ENCODE results near the gene TLK2. TPM values are rescaled to one million over a fixed set of nuclear protein-coding genes. Genes with fewer than 3 reads are reported as not detected.

The TLK2 gene
- total RNA-seq, 6 experiments from 2014 or later = 11.6 to 13.8 (median 12.6) TPM

GRCh38 chr17:62657690-62658089 is 179.1 kb downstream of the TLK2 start:
- H3K27ac ChIP-seq = no peak overlapping the region
- peak in 1 of 3 donors; percentile 5 for DNase-seq
- no peaks in the 10 kb centered on the region for H3K4me1 ChIP-seq
- intact Hi-C loops (cut with DNase I) = no loop called here
- H3K27me3 ChIP-seq = no peaks in the 10 kb centered on the region
- H3K4me3 ChIP-seq = no peak overlapping the region
- no peak for ATAC-seq
- TF ChIP-seq CTCF (IDR thresholded peaks at IDR 0.05) (no peak), POLR2A (IDR thresholded peaks at IDR 0.05) (no peak)
- WGBS (ENCODE audit: insufficient coverage, low coverage, low lambda C conversion rate, missing lambda C conversion rate) = 77% methylated on average over 3 of the region's 9 CpGs
- no peaks in the 10 kb centered on the region for H3K36me3 ChIP-seq
- H3K9me3 ChIP-seq = no peaks in the 10 kb centered on the region

- Histone ChIP-seq H3K27me3 (no peaks in the 10 kb centered on the region), H3K4me1 (no peaks in the 10 kb centered on the region), H3K4me3 (no peak overlapping the region), H3K36me3 (no peaks in the 10 kb centered on the region), H3K27ac (no peak overlapping the region), H3K9me3 (no peaks in the 10 kb centered on the region)
- ATAC-seq (no peak), DNase-seq (peak in 1 of 3 donors; percentile 24)
- intact Hi-C loops (cut with DNase I) = no loop called here
- 76% methylated on average over 12 of the region's 15 CpGs for WGBS (ENCODE audit: insufficient coverage, low coverage, low lambda C conversion rate, missing lambda C conversion rate)
- TF ChIP-seq POLR2A (IDR thresholded peaks at IDR 0.05) (no peak), CTCF (IDR thresholded peaks at IDR 0.05) (no peak)
Observed at GRCh38 chr17:62658136-62658920, 179.7 kb downstream of the TLK2 start.

DNA sequence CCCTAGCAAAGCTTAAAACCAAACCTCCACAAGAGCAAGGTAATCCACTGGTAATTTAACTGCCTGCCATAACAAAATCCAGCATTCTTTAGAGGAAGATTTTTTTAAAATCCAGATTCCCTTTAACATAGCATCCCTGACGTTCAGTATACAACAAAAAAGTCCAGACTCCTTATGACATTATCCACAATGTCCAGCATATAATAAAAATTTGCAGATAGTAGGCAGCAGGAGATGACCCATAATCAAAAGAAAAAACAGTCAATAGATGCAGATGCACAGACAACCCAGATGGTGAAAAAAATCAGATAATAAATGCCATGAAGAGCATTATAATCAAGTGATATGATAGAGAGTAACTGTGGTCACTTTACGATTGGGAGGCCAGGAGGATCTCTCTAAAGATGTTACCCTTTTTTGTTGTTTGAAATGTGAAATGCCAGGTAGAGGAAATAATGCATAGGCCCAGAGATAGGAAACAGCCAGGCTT is 182.0 kb downstream of the TLK2 start:
- 72% methylated on average over 2 of the region's 2 CpGs for WGBS (ENCODE audit: insufficient coverage, low coverage, low lambda C conversion rate, missing lambda C conversion rate)
- intact Hi-C loops (cut with DNase I) = no loop called here
- no peaks in the 10 kb centered on the region for H3K36me3 ChIP-seq
- DNase-seq = no peak
- no peaks in the 10 kb centered on the region for H3K4me1 ChIP-seq
- ATAC-seq = no peak
- TF ChIP-seq CTCF (IDR thresholded peaks at IDR 0.05) = no peak
- TF ChIP-seq POLR2A (IDR thresholded peaks at IDR 0.05) = no peak
- no peak overlapping the region for H3K4me3 ChIP-seq
- H3K27me3 ChIP-seq = no peaks in the 10 kb centered on the region
- H3K27ac ChIP-seq = no peak overlapping the region
- no peaks in the 10 kb centered on the region for H3K9me3 ChIP-seq

DNA sequence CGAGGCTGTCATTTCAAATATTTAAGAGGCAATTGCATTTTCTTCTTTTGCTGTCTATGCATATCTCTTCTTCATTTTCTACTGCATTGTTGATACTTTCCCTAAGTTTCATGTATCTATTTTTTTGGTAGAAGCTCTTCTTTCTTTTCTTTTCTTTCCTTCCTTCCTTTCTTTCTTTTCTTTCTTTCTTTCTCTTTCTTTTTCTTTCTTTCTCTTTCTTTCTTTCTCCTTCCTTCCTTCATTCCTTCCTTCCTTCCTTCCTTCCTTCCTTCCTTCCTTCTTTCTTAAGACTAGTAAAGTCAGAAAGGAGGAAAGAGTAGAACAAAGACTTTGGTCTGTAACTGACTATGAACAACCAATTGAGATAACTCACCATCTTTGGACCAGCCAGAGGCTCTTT is 182.7 kb downstream of the TLK2 start:
- no peak for DNase-seq
- Histone ChIP-seq H3K27me3 (no peaks in the 10 kb centered on the region), H3K36me3 (no peaks in the 10 kb centered on the region), H3K9me3 (no peaks in the 10 kb centered on the region), H3K27ac (no peak overlapping the region), H3K4me3 (no peak overlapping the region), H3K4me1 (no peaks in the 10 kb centered on the region)
- 71% methylated on average over 1 of the region's 1 CpG for WGBS (ENCODE audit: insufficient coverage, low coverage, low lambda C conversion rate, missing lambda C conversion rate)
- ATAC-seq = no peak
- intact Hi-C loops (cut with DNase I) = no loop called here
- no peak for TF ChIP-seq CTCF (IDR thresholded peaks at IDR 0.05)
